GM19193 (cell line): ENCODE results near the gene ZNF516.

Source experiments
- POLR2A ChIP-seq: IDR thresholded peaks from 4 replicates; pipeline ENCODE4 v1.6.1; 2011; ENCODE audit not compliant: insufficient read depth, insufficient read length; ENCODE audit errors: extremely low read depth

Gene ZNF516

DNA sequence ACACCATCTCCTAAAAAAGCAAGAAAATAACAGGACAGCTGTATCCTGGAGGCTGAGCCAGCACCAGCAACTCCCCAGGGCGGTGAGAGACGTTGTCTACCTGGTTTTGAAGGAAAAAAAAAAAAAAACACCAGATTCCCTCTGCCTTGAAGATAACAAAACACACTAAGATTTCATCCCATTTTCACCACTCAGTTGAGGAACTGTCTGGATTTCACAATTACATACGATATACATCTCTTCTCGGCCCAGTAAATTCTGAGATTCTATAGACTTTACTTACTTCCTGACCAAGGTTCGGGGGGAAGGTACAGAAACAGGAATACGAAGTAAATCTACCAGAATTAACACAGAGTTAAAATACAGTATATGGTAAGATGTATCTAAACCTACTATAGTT lies 8.5 kb downstream of the ZNF516 start:
- no peak for TF ChIP-seq POLR2A

DNA sequence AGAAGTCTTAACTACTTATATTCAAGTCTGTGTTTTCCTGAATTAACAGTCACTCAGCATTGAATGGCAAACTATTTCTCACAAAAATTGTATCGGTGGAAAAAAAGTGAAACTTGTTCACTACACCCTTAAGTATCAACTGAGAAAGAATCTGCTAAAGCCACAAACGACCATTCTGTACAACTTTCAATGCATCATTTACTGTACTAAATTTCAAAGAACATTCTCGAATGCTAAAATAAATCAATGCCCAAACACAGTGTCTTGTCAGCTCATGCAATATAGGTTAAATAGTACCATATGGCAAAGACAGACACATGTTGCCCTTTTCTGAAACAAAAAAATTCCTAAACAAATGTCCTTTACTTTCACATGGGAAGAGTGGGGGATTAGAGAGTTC lies 9.0 kb downstream of the ZNF516 start:
- no peak for TF ChIP-seq POLR2A

DNA sequence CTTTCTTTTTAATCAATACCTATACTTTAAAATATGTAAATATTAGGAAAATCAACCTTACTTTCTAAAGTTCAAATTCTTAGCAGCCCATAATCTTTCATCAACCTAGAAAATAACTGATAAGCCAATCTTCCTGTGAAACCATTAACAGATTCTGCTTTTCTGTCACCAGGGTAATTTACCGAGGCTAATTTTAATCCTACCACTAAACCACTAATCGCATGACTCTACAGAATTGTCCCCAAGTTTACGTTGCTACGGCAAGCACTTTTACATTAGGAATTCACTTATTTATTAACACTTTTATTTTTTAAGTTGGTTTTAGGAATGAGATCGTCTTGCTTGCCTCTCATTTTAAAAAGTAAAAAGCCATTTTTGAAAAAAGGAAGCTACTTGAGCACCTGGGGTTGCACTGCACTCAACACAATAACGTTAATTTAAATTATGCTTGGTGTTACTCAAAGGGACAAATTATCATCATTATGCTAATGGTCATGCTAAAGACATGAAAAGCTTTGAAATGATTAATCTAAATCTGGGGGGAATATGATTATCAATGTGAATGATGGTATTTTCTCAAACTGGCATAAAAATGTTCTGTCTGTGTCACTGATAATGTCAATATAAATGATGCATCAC lies 10.2 kb downstream of the ZNF516 start:
- TF ChIP-seq POLR2A: no peak

DNA sequence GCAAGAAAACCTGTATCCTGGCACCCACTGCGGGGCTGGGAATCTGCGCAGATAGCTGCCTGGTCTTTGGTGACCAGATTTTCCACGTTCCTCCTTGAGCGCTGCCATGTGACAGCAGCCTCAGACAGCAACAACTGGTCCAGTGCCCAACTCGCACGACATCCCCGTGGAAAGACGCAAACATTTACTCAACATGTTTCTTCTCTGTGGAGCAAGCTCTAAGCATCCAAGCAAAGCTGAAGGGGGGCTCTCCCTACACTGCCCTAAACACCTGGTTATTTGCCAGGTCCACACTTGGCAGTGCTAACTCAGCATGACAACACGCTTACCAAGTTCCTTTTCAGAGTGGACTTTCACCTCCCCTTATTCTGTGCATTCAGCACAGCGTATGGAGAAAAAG lies 11.3 kb downstream of the ZNF516 start:
- TF ChIP-seq POLR2A: no peak

DNA sequence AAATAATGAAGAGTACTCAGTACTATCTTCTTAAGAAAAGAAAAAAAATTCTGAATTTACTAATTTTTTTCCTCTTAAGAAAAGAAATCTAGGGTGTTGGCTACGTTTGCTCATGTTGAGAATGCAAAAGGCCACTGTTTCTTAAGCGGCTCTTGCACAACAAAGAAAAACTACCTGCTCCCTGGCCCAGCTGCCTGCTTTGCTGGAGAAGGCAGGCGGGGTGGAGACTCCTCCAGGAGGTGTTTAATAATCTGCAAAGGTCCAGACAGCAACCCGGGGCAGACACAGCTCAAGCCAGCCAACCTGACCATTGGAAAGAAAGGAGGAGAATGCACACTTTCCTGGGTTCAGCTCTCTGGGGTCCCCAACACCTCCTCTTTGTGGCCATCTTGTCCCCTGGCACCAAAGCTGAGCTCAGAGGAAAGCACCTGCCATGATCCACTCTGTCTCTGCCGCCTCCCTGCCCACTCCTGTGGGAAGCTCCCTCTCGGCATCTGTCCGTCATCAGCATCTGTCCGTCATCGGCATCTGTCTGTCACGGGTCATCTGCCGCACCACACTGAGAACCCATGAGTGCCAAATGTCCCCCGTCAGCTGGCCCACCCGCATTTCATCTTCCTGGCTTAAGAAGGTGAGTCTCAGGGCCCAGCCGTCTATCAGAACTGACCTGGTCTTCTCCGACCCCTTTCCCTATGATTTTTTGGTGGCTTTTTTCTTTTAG lies 11.9 kb downstream of the ZNF516 start:
- TF ChIP-seq POLR2A: no peak

DNA sequence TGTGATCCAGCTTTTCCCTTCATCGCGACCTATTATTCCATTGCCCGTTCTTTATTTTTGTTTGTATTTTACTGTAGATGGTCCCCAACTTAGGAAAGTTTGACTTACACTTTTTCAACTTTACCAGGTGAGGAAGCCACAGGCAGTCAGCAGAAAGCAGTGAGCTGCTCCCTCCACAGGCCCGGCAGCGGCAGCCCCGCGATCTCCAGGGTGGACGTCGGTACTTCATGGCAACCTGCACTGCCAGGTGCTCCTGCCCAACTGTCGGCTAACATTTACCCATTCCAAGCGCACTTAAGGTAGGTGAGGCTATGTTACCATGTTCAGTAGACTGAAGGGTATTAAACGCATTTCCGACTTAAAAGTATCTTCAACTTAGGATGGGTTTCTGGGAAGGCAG lies 12.8 kb downstream of the ZNF516 start:
- no peak for TF ChIP-seq POLR2A

DNA sequence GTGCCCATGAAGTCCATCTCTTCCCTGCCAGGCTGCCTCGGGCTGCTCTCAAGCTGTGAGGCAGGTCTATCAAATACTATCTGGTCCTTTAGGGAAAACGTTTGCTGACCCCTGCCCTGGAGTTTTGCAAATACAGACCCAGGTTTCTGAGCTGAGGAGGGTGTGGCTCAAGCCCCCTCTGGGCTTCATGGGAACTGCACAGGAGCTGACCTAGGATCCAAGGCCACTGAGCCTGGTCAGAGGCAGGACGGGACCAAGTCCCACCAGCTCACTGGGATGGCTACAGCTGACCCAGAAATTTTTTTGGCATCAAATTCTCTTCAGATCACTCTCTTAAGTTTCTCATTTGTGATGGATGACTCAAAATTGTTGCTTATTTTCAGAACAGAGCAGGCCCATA lies 14.1 kb downstream of the ZNF516 start:
- no peak for TF ChIP-seq POLR2A

DNA sequence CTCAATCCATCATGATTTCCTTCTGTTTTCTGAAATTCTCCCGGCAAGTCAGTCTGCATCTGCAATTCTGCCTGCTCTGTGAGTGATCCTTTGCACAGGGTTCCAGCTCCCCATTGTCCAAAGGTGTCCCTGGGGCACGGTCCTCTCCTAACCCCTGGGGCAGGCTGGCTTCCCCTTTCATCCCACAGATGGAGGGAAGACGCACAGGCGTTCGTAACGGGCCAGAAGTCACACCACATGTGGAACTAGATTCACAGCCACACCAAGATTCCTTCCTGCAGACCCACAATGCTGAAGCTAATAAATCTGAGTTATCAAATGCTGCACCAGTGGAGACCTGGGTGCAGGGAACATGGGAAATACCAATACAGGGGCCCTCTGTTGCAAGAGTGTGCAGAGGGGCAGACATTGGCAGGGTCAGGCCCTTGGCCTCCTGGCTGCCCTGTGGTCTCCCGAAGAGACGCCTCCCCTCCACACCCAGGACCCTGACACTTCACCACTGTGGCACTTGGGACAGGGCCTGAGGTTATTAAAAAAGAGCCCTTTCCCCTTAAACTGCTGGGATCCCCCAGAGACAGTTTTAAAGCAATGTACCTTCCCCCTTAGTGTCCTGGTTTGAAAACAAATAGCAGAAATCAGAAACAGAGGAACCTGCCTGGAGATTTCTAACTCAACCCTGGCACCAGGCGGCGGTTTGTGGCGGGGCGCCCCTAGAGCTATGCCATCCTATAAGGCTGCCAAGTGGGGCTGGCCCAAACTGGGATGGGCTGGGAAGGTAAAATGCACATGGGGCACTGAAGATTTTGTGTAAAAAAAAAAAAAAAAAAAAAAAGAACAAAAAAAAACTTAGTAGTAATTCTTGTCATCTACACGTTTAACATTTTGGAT lies 15.4 kb downstream of the ZNF516 start:
- no peak for TF ChIP-seq POLR2A

DNA sequence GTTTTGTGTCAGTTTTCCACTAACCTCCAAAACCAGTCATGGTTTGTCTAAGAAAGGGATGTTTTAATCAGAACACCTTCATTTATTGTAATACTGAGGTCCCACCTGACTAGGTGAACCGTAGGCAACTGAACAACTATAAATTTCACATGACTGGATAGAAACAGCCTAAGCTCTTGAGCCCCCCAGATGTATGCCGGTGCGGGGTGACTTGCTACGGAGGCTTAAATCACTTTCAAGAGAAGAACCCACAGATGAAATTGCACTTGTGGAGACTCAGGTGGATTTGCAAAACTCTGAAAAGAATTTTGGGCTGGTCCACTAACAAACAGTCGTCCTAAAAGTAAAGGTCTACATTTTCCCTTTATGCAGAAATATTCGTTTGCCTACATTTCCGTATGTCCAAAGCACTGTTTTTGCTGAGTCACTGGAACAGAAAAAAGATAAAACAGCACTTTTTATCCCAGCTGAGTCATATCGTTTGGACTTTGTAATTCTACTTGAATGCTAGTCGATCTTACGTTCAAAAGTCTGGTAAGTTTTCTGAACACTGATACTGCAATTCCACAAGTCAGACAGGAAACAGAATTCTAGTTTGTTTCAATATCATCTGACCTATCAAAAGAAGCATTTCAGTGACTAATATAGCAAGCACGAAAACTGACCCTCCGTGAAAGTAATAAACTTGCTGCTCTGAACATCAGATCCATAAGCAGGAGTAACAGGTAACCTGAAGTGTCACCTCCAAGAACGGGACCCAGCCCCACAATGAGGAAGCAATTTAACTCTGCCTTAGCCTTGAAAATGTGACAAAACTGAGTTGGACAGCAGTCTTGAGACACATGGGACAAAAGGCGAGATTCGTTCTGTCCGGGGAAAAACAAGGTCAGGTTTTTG lies 18.1 kb downstream of the ZNF516 start:
- no peak for TF ChIP-seq POLR2A

DNA sequence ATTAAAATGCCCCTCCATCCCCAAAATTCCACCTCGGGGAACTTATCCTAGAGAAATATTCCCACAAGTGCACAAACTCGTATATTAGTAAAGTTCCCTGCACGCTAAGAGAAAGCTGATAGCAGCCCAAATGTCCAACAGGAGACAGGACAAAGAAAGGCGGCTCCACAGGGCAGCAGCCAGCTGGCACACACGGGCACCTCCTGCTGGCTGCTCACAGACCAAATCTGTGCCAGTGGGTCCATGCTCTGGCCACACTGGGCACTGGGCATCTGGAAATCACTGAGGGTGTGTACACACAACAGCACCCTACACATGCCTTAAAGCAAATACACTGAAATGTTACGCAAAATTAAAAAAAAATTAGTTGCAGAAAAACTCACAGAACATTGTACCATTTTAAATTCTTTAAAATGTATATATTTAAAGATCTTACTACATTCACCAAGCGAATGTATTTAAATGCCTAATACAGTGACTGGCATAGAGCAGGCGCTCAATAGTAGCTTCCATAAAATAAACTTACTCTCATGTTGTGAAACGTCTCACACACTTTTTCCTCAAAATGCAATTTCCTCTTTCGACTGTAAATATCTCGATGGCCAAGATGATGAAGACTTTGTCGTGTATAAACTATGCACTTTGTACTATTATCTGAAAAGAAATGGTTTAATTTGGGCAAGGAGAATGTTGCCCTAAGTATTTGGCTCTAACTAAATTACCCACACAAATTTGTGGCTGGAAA lies 19.4 kb downstream of the ZNF516 start:
- no peak for TF ChIP-seq POLR2A

DNA sequence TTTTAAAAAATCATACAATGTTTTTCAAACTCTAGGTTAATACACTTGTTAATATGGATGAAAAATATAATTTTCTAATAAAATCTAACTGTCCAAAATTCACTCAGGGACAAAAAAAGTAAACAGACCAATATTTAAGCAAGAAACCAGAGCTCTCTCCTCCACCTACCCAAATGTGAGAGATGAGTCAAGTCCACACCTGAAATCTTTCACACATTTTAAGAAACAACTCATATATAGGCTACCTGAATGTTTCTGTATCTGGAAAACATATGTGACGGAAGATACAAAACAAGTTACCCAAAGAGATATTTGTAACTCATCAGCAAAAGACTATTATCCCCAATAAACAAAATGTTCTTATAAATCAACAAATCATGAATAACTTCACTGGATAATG lies 20.2 kb downstream of the ZNF516 start:
- TF ChIP-seq POLR2A: no peak

DNA sequence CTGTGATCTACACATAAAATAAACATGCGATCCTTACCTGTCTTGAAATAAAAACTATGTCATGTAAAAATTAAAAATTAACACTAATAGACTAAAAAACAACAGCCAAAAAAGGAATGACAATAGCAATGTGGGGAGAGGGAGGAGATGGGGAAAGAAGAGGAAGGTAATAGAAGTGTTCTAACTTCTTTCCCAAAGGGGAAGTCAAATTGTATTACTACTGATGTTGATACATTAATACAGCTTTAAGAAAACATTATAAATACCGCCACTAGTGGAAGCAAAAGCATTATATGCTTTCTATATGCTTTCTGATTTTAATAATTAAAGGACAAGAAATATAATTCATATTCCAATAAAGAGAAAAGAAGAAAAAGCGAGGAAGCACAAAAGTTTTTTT lies 22.2 kb downstream of the ZNF516 start:
- no peak for TF ChIP-seq POLR2A

DNA sequence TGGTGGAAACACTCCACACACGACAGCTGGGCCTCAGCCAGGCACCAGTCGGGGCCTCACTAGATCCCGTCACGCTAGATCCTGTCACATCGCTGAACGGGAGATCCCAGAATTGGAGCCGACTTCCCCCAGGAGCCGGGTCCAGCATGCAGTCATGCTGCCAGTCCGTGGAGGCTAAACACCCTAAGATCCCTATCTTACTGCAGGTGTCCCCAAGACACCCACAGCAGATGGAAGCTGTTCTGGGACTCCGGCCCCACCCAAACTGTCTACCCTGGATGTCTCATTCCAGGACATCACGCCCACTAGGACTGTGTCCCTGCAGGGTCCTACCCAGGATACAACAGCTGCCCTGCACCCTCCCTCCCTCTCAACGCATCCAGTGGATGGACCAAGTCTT lies 23.4 kb downstream of the ZNF516 start:
- TF ChIP-seq POLR2A: no peak
